OCI-LY3 (cell line): ENCODE results near the gene MED22.

Experiments
- EZH2phosphoT487 ChIP-seq: fragments of 200-600 bp; shearing (Covaris generic); IDR thresholded peaks from 2 replicates; pipeline ENCODE4 v1.6.1; 2018; ENCODE audit warnings: antibody characterized with exemption, mixed run types, low read depth
- TF ChIP-seq, protein P1 (sequence below): fragments of 200-600, 300-600 bp; sonication (generic); IDR thresholded peaks from 2 replicates; pipeline ENCODE4 v1.5.1; 2014; ENCODE audit warnings: antibody characterized with exemption, low read length, low read depth

DNA sequence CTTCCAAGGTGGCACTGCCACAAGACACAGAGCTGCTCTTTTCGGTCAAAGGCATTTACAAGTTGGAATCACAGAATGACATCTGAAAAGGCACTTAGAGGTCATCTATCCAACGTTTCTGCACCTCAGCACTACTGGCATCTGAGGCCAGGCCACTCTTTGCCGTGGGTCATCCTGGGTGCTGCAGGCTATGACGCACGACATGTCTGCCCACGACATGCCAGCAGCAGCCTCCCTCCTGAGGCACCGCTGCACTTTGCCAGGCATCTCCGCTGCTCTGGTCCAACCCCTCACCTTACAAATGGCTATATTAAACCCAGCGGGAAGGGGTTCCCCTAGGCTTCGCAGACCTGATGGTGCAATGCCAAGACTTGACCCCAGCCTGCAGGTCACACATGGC lies 19.8 kb upstream of the MED22 start:
- TF ChIP-seq, protein P1, sequence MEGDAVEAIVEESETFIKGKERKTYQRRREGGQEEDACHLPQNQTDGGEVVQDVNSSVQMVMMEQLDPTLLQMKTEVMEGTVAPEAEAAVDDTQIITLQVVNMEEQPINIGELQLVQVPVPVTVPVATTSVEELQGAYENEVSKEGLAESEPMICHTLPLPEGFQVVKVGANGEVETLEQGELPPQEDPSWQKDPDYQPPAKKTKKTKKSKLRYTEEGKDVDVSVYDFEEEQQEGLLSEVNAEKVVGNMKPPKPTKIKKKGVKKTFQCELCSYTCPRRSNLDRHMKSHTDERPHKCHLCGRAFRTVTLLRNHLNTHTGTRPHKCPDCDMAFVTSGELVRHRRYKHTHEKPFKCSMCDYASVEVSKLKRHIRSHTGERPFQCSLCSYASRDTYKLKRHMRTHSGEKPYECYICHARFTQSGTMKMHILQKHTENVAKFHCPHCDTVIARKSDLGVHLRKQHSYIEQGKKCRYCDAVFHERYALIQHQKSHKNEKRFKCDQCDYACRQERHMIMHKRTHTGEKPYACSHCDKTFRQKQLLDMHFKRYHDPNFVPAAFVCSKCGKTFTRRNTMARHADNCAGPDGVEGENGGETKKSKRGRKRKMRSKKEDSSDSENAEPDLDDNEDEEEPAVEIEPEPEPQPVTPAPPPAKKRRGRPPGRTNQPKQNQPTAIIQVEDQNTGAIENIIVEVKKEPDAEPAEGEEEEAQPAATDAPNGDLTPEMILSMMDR, result no peak
- TF ChIP-seq EZH2phosphoT487, result no peak
